Lower lobe of right lung (tissue), 2 donors: ENCODE results near the gene OTOP2. TPM values are rescaled to one million over a fixed set of nuclear protein-coding genes. Genes with fewer than 3 reads are reported as not detected.
"Not testable (repeated sequence)": the region's sequence is repeated elsewhere in the genome, so short reads cannot be mapped to it uniquely, and the experiment has no call there.

ENCODE experiments used
- ATAC-seq, 2 donors: fragments of 200-7000 bp; cut with Tn5 transposase; one replicate each; pipeline ENCODE4 v1.9.1; 2020 to 2022; ENCODE audit warnings: mild to moderate bottlenecking in 2 of 2, moderate library complexity in 2 of 2
- DNase-seq: peaks from one replicate; pipeline ENCODE4 v3.0.0-alpha.2; 2020
- H3K27ac ChIP-seq: fragments of 200-600 bp; one replicate; pipeline ENCODE4 v1.8.0; 2022
- H3K27me3 ChIP-seq: fragments of 200-600 bp; one replicate; pipeline ENCODE4 v1.8.0; 2022; ENCODE audit warnings: low read depth
- H3K36me3 ChIP-seq: fragments of 200-600 bp; one replicate; pipeline ENCODE4 v1.8.0; 2022; ENCODE audit warnings: mild to moderate bottlenecking
- H3K4me1 ChIP-seq: fragments of 200-600 bp; one replicate; pipeline ENCODE4 v1.8.0; 2022
- H3K4me3 ChIP-seq: fragments of 200-600 bp; one replicate; pipeline ENCODE4 v1.8.0; 2022; ENCODE audit warnings: mild to moderate bottlenecking
- H3K9me3 ChIP-seq: fragments of 200-600 bp; one replicate; pipeline ENCODE4 v1.8.0; 2022
- CTCF ChIP-seq: fragments of 200-600 bp; IDR thresholded peaks from one replicate; pipeline ENCODE4 v1.8.0; 2022; ENCODE audit warnings: antibody characterized with exemption, mild to moderate bottlenecking
- intact Hi-C: fragments of 100-400 bp; cut with DNase I; formaldehyde crosslinking; loops from one replicate; pipeline ENCODE4 v1.11.0; 2022
- total RNA-seq: library from RNA; stranded (reverse); fragmentation: NEBNext Ultra II Directional; extraction: Animal tissue kit (Norgen Biotek cat#: 25700); gene quantifications from one replicate; pipeline ENCODE4 v1.2.1, GENCODE V29; 2021
- donor health status: DM: no; HTN: yes; CAD: no; lungs with severe emphysema.

OTOP2 gene
- total RNA-seq, 1 donor from 2014 or later: not detected

GRCh38 chr17:74964246-74964761 lies 40.2 kb downstream of the OTOP2 start:
- Histone ChIP-seq H3K27me3 (peaks cover 4% of the 10 kb centered on the region), H3K9me3 (no peaks in the 10 kb centered on the region), H3K4me1 (peaks cover 24% of the 10 kb centered on the region), H3K36me3 (peaks cover 12% of the 10 kb centered on the region), H3K4me3 (no peak overlapping the region), H3K27ac (no peak overlapping the region)
- ATAC-seq: no peak
- DNase-seq: no peak
- intact Hi-C loops: no loop called here
- TF ChIP-seq CTCF: no peak

GRCh38 chr17:74964988-74965622 lies 41.0 kb downstream of the OTOP2 start:
- DNase-seq (no peak), ATAC-seq (no peak)
- intact Hi-C loops: no loop called here
- Histone ChIP-seq H3K4me1 (peaks cover 28% of the 10 kb centered on the region), H3K9me3 (no peaks in the 10 kb centered on the region), H3K27me3 (peaks cover 4% of the 10 kb centered on the region), H3K36me3 (peaks cover 12% of the 10 kb centered on the region), H3K27ac (no peak overlapping the region), H3K4me3 (no peak overlapping the region)
- no peak for TF ChIP-seq CTCF

GRCh38 chr17:74968361-74968780 lies 44.3 kb downstream of the OTOP2 start:
- no peak for TF ChIP-seq CTCF
- intact Hi-C loops: no loop called here
- ATAC-seq: peak in 1 of 2 donors; percentile 38

GRCh38 chr17:74969501-74969900 lies 45.4 kb downstream of the OTOP2 start:
- H3K27ac ChIP-seq, DNase-seq, H3K9me3 ChIP-seq, ATAC-seq, intact Hi-C loops, H3K4me3 ChIP-seq, H3K36me3 ChIP-seq: not testable (repeated sequence)
- Histone ChIP-seq H3K27me3 (peaks cover 31% of the 10 kb centered on the region), H3K4me1 (peaks cover 30% of the 10 kb centered on the region)

More at GRCh38 chr17:74968361-74968780, 44.3 kb downstream of the OTOP2 start:
- DNase-seq: no peak
- peaks cover 27% of the 10 kb centered on the region for H3K27me3 ChIP-seq
- H3K4me3 ChIP-seq: no peak overlapping the region
- H3K27ac ChIP-seq: no peak overlapping the region
- no peaks in the 10 kb centered on the region for H3K9me3 ChIP-seq
- peaks cover 30% of the 10 kb centered on the region for H3K4me1 ChIP-seq
- peaks cover 6% of the 10 kb centered on the region for H3K36me3 ChIP-seq

- ATAC-seq (no peak), DNase-seq (no peak)
- Histone ChIP-seq H3K9me3 (no peaks in the 10 kb centered on the region), H3K36me3 (no peaks in the 10 kb centered on the region), H3K27me3 (peaks cover 32% of the 10 kb centered on the region), H3K4me1 (peaks cover 30% of the 10 kb centered on the region), H3K27ac (peak overlapping the region; percentile 73), H3K4me3 (peak overlapping the region; percentile 74)
- TF ChIP-seq CTCF: no peak
- intact Hi-C loops: no loop called here
Observed at GRCh38 chr17:74970395-74970794, 46.3 kb downstream of the OTOP2 start.

GRCh38 chr17:74971069-74971841 lies 47.2 kb downstream of the OTOP2 start:
- Histone ChIP-seq H3K27me3 (peaks cover 32% of the 10 kb centered on the region), H3K9me3 (no peaks in the 10 kb centered on the region), H3K36me3 (no peaks in the 10 kb centered on the region), H3K4me1 (peaks cover 30% of the 10 kb centered on the region), H3K27ac (peak overlapping the region; percentile 73), H3K4me3 (peak overlapping the region; percentile 74)
- ATAC-seq (no peak), DNase-seq (no peak)
- intact Hi-C loops: no loop called here
- no peak for TF ChIP-seq CTCF
